T-helper 22 cell (primary cell): ENCODE results near the gene ZNF324B.
"Not testable (repeated sequence)": the region's sequence is repeated elsewhere in the genome, so short reads cannot be mapped to it uniquely, and the experiment has no call there.

Experiments used
- DNase-seq: peaks from one replicate; pipeline ENCODE4 v3.0.0-alpha.2; 2020; ENCODE audit warnings: low read depth

Gene ZNF324B

GRCh38 chr19:58451358-58452101, at the start of gene ZNF324B:
ZNF324B (plus strand) TSS chr19:58451622; CDS start chr19:58453702, 2,080 bp downstream.
- peak; percentile 94 for DNase-seq

- no peak for DNase-seq
These were observed 49.5 kb upstream of the ZNF324B start for GRCh38 chr19:58401840-58402421.

- not testable (repeated sequence) for DNase-seq
These were observed 47.4 kb upstream of the ZNF324B start for GRCh38 chr19:58403920-58404478.

- DNase-seq, result no peak
These were observed 44.4 kb upstream of the ZNF324B start for GRCh38 chr19:58406818-58407657.

GRCh38 chr19:58407658-58408151, 43.7 kb upstream of the ZNF324B start:
- no peak for DNase-seq

- DNase-seq, result peak; percentile 91
These were observed 43.0 kb upstream of the ZNF324B start, which contains the start of gene ZNF584 for GRCh38 chr19:58408152-58409009. ZNF584 (plus strand) TSS chr19:58408649; CDS start chr19:58409148, 499 bp downstream.

- no peak for DNase-seq
These were observed 42.2 kb upstream of the ZNF324B start for GRCh38 chr19:58409010-58409790.

- no peak for DNase-seq
These were observed 34.8 kb upstream of the ZNF324B start for GRCh38 chr19:58416604-58417003.

GRCh38 chr19:58417071-58417470, 34.4 kb upstream of the ZNF324B start:
- no peak for DNase-seq

GRCh38 chr19:58428617-58429016, 22.8 kb upstream of the ZNF324B start:
- no peak for DNase-seq

GRCh38 chr19:58429745-58430144, 21.7 kb upstream of the ZNF324B start:
- DNase-seq, result no peak

- DNase-seq, result no peak
These were observed 17.2 kb upstream of the ZNF324B start for GRCh38 chr19:58434217-58434616.

GRCh38 chr19:58439576-58440554, 11.6 kb upstream of the ZNF324B start, which contains the start of gene ZNF132:
ZNF132 (minus strand) TSS chr19:58440153; CDS start chr19:58439821, 332 bp downstream.
- DNase-seq, result peak; percentile 95

GRCh38 chr19:58440556-58440955, 10.9 kb upstream of the ZNF324B start:
- no peak for DNase-seq

GRCh38 chr19:58442986-58443385, 8.4 kb upstream of the ZNF324B start:
- DNase-seq, result not testable (repeated sequence)

- not testable (repeated sequence) for DNase-seq
These were observed 2.6 kb upstream of the ZNF324B start for GRCh38 chr19:58448860-58449259.

GRCh38 chr19:58449980-58450379, 1.4 kb upstream of the ZNF324B start:
- DNase-seq, result not testable (repeated sequence)

GRCh38 chr19:58450856-58451357, 515 bp upstream of the ZNF324B start:
- no peak for DNase-seq

GRCh38 chr19:58453743-58454142, 2.3 kb downstream of the ZNF324B start:
- no peak for DNase-seq
